Parathyroid adenoma (tissue), 2 donors: ENCODE measurements around the gene IL12A.

ENCODE experiments used
- H2AFZ ChIP-seq: fragments of 300-600 bp; sonication (generic); one replicate; pipeline ENCODE4 v1.7.0; 2017; ENCODE audit warnings: antibody characterized with exemption, mild to moderate bottlenecking
- H3K27ac ChIP-seq: fragments of 300-600 bp; sonication (generic); one replicate; pipeline ENCODE4 v1.7.0; 2017
- H3K27me3 ChIP-seq: fragments of 300-600 bp; sonication (generic); one replicate; pipeline ENCODE4 v1.7.0; 2017; ENCODE audit warnings: low read length; ENCODE audit not compliant: control insufficient read depth, insufficient read depth
- H3K36me3 ChIP-seq: fragments of 300-600 bp; sonication (generic); one replicate; pipeline ENCODE4 v1.7.0; 2017; ENCODE audit warnings: low read length; ENCODE audit not compliant: control insufficient read depth, insufficient read depth
- H3K4me1 ChIP-seq: fragments of 300-600 bp; sonication (generic); one replicate; pipeline ENCODE4 v1.7.0; 2017; ENCODE audit warnings: control low read depth
- H3K4me2 ChIP-seq: fragments of 300-600 bp; sonication (generic); one replicate; pipeline ENCODE4 v1.7.0; 2017; ENCODE audit warnings: low read length
- H3K4me3 ChIP-seq: fragments of 300-600 bp; sonication (generic); one replicate; pipeline ENCODE4 v1.7.0; 2017; ENCODE audit warnings: low read depth, low read length
- H3K79me2 ChIP-seq: fragments of 300-600 bp; sonication (generic); one replicate; pipeline ENCODE4 v1.7.0; 2017; ENCODE audit warnings: control low read depth
- H3K9ac ChIP-seq: fragments of 300-600 bp; sonication (generic); one replicate; pipeline ENCODE4 v1.7.0; 2017; ENCODE audit warnings: mild to moderate bottlenecking
- H3K9me3 ChIP-seq: fragments of 300-600 bp; sonication (generic); one replicate; pipeline ENCODE4 v1.7.0; 2017; ENCODE audit warnings: low read length; ENCODE audit not compliant: control insufficient read depth
- CTCF ChIP-seq: fragments of 300-600 bp; sonication (generic); IDR thresholded peaks from one replicate; pipeline ENCODE4 v1.7.0; 2017; ENCODE audit warnings: antibody characterized with exemption, mild to moderate bottlenecking
- donor health status: primary hyperparathyroidism.

IL12A gene

GRCh38 chr3:160038862-160039562, 50.4 kb downstream of the IL12A start:
- TF ChIP-seq CTCF = no peak
- H3K79me2 ChIP-seq = no peaks in the 10 kb centered on the region
- no peaks in the 10 kb centered on the region for H3K36me3 ChIP-seq
- peaks cover 5% of the 10 kb centered on the region for H3K4me1 ChIP-seq
- no peak overlapping the region for H3K27ac ChIP-seq
- no peak overlapping the region for H3K4me3 ChIP-seq
- H3K4me2 ChIP-seq = peak overlapping the region; percentile 45
- H3K9me3 ChIP-seq = no peaks in the 10 kb centered on the region
- H2AFZ ChIP-seq = peak overlapping the region; percentile 71
- no peaks in the 10 kb centered on the region for H3K27me3 ChIP-seq
- no peak overlapping the region for H3K9ac ChIP-seq

GRCh38 chr3:160040181-160040580, 51.5 kb downstream of the IL12A start:
- H3K4me3 ChIP-seq = no peak overlapping the region
- H3K9ac ChIP-seq = no peak overlapping the region
- no peak overlapping the region for H3K27ac ChIP-seq
- H3K27me3 ChIP-seq = no peaks in the 10 kb centered on the region
- no peaks in the 10 kb centered on the region for H3K79me2 ChIP-seq
- no peak overlapping the region for H3K4me2 ChIP-seq
- TF ChIP-seq CTCF = no peak
- H3K4me1 ChIP-seq = peaks cover 5% of the 10 kb centered on the region
- no peaks in the 10 kb centered on the region for H3K9me3 ChIP-seq
- no peaks in the 10 kb centered on the region for H3K36me3 ChIP-seq
- no peak overlapping the region for H2AFZ ChIP-seq

GRCh38 chr3:160041465-160041864, 52.8 kb downstream of the IL12A start:
- Histone ChIP-seq H3K36me3 (no peaks in the 10 kb centered on the region), H2AFZ (no peak overlapping the region), H3K4me2 (no peak overlapping the region), H3K27ac (no peak overlapping the region), H3K79me2 (no peaks in the 10 kb centered on the region), H3K9ac (no peak overlapping the region), H3K9me3 (no peaks in the 10 kb centered on the region), H3K4me3 (no peak overlapping the region), H3K27me3 (no peaks in the 10 kb centered on the region), H3K4me1 (peaks cover 5% of the 10 kb centered on the region)
- no peak for TF ChIP-seq CTCF

DNA sequence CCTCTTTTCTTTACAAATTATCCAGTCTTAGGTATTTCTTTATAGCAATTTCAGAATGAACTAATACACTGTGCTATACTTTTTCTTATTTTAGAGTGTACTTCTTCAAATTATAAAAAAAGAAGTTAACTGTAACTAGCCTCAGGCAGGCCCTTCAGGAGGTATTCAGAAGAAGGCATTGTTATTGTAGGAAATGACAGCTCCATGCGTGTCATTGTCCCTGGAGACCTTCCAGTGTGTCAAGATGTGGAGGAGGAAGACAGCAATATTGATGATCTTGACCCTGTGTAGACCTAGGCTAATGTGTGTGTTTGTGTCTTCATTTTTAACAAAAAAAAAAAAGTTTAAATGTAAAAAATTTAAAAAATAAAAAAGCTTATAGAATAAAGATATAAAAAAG, 55.5 kb downstream of the IL12A start:
- TF ChIP-seq CTCF = no peak
- H3K4me1 ChIP-seq = peaks cover 4% of the 10 kb centered on the region
- no peak overlapping the region for H3K9ac ChIP-seq
- H3K27me3 ChIP-seq = no peaks in the 10 kb centered on the region
- no peaks in the 10 kb centered on the region for H3K9me3 ChIP-seq
- H3K27ac ChIP-seq = no peak overlapping the region
- H3K36me3 ChIP-seq = no peaks in the 10 kb centered on the region
- H2AFZ ChIP-seq = no peak overlapping the region
- no peak overlapping the region for H3K4me2 ChIP-seq
- no peak overlapping the region for H3K4me3 ChIP-seq
- H3K79me2 ChIP-seq = no peaks in the 10 kb centered on the region
